ENCODE data around the gene CTU1.

GRCh38 chr19:51094696-51095279 lies 13.4 kb downstream of the CTU1 start:
- no peak for TF ChIP-seq POLR2A (IDR thresholded peaks at IDR 0.05)
- TF ChIP-seq CTCF (IDR thresholded peaks at IDR 0.05): no peak

All from lower leg skin (tissue), 3 donors.